ENCODE results near the gene LYST.

The LYST gene

DNA sequence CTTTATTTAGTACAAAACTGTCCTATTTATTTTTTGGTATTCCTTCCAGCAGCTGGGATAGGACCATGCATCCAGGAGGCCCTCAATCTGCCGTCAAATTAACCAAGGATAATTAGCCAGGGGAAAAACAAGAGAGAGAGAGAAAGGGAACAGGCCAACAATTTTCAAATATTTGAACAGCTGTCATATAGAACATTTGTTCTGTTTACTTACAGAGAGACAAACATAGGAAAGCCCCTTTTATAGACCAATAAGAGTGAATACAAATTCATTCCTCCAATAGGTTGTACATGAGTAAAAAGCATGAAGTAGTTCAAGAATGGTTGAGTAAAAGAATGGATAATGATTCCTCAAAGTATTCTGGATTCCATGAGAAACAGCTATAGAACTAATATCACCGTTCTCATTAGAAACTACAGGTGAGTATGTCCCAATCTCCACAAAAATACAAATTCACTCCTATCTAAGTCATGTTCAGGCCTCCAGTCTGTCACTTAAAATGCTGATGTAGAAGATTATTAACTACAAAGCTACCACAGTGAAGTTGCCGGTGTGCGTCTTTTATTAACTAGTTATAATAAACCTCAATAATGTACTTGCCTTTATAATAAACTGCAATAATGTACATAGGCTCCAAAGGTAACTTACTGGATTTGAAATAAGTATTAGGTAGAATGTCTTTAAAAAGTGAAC is 152.4 kb downstream of the LYST start:
- TF ChIP-seq, protein P1, sequence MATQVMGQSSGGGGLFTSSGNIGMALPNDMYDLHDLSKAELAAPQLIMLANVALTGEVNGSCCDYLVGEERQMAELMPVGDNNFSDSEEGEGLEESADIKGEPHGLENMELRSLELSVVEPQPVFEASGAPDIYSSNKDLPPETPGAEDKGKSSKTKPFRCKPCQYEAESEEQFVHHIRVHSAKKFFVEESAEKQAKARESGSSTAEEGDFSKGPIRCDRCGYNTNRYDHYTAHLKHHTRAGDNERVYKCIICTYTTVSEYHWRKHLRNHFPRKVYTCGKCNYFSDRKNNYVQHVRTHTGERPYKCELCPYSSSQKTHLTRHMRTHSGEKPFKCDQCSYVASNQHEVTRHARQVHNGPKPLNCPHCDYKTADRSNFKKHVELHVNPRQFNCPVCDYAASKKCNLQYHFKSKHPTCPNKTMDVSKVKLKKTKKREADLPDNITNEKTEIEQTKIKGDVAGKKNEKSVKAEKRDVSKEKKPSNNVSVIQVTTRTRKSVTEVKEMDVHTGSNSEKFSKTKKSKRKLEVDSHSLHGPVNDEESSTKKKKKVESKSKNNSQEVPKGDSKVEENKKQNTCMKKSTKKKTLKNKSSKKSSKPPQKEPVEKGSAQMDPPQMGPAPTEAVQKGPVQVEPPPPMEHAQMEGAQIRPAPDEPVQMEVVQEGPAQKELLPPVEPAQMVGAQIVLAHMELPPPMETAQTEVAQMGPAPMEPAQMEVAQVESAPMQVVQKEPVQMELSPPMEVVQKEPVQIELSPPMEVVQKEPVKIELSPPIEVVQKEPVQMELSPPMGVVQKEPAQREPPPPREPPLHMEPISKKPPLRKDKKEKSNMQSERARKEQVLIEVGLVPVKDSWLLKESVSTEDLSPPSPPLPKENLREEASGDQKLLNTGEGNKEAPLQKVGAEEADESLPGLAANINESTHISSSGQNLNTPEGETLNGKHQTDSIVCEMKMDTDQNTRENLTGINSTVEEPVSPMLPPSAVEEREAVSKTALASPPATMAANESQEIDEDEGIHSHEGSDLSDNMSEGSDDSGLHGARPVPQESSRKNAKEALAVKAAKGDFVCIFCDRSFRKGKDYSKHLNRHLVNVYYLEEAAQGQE (IDR thresholded peaks at IDR 0.05; ENCODE audit: insufficient read depth in 1 of 2, low read depth in 2 of 2, low read length in 2 of 2) = no peak
- TF ChIP-seq SIN3A (IDR thresholded peaks at IDR 0.05; ENCODE audit: borderline replicate concordance, insufficient read depth, low read length) (no peak), POLR2AphosphoS5 (IDR thresholded peaks at IDR 0.05; ENCODE audit: low read depth, low read length) (no peak), FOXP2 (optimal IDR thresholded peaks at IDR 0.05; ENCODE audit: borderline replicate concordance, extremely low read depth, extremely low read length, insufficient read depth) (no peak), TAF1 (IDR thresholded peaks at IDR 0.05; ENCODE audit: borderline replicate concordance, insufficient read depth, low read length) (no peak)

DNA sequence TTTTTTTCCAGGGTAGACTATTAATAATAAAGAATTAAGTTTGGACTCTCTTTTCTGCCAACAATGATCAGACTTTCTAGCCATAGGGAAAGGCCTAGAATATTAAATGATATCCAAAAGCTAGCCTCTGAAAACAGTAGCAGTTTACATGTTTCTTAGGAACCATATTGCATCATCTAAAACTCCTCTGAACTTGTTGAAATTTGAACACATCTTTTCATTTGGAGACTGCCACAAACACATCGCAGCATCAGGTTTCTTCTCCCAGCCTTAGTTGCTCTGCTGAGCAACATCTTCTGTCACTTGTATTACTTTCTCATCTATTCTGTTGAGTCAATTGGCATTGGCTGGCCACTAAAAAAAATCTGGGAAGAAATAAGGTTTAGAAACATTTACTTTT is 153.9 kb downstream of the LYST start:
- no peak for TF ChIP-seq TAF1 (IDR thresholded peaks at IDR 0.05; ENCODE audit: borderline replicate concordance, insufficient read depth, low read length)
- TF ChIP-seq FOXP2 (optimal IDR thresholded peaks at IDR 0.05; ENCODE audit: borderline replicate concordance, extremely low read depth, extremely low read length, insufficient read depth) = no peak
- no peak for TF ChIP-seq SIN3A (IDR thresholded peaks at IDR 0.05; ENCODE audit: borderline replicate concordance, insufficient read depth, low read length)
- no peak for TF ChIP-seq POLR2AphosphoS5 (IDR thresholded peaks at IDR 0.05; ENCODE audit: low read depth, low read length)
- TF ChIP-seq, protein P1 (IDR thresholded peaks at IDR 0.05; ENCODE audit: insufficient read depth in 1 of 2, low read depth in 2 of 2, low read length in 2 of 2) = no peak

DNA sequence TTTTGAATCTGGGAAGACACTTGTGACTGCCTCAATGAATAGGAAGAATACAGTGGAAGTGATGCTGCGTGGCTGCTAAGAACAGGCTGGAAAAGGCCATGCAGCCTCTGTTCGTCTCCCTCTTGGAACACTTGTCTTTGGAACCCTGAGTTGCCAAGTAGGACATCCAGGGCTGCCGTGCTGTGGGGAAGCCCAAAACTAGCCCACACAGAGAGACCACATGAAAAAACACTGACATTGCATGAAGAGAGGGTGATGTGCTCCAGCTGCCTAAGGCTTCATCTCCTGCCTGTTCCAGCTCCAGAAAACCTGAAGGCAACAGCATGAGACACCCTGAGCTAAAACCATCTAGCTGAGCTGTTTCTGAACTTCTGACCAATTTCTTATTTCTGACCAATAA is 156.0 kb downstream of the LYST start:
- no peak for TF ChIP-seq FOXP2 (optimal IDR thresholded peaks at IDR 0.05; ENCODE audit: borderline replicate concordance, extremely low read depth, extremely low read length, insufficient read depth)
- TF ChIP-seq POLR2AphosphoS5 (IDR thresholded peaks at IDR 0.05; ENCODE audit: low read depth, low read length) = no peak
- no peak for TF ChIP-seq SIN3A (IDR thresholded peaks at IDR 0.05; ENCODE audit: borderline replicate concordance, insufficient read depth, low read length)
- TF ChIP-seq, protein P1 (IDR thresholded peaks at IDR 0.05; ENCODE audit: insufficient read depth in 1 of 2, low read depth in 2 of 2, low read length in 2 of 2) = no peak
- no peak for TF ChIP-seq TAF1 (IDR thresholded peaks at IDR 0.05; ENCODE audit: borderline replicate concordance, insufficient read depth, low read length)

DNA sequence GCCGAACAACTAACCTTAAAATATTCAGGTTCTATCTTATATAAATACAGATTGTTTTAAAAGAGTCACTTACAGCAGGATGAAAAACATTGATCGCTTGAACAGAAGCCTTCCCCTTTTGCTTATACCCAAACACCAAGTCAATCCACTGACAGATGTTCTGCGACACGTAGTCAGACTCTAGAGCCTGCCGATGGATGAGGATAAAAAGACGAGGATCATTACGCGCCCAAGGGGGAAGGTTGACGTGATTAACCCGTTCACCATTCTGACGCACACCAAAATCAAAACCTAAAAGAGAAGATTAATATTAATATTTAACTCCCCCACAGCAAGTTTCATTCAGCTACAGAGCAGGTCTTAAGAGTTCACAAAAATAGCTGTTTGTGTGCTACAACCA is 157.7 kb downstream of the LYST start:
- TF ChIP-seq FOXP2 (optimal IDR thresholded peaks at IDR 0.05; ENCODE audit: borderline replicate concordance, extremely low read depth, extremely low read length, insufficient read depth) (no peak), SIN3A (IDR thresholded peaks at IDR 0.05; ENCODE audit: borderline replicate concordance, insufficient read depth, low read length) (no peak)
- TF ChIP-seq, protein P1 (IDR thresholded peaks at IDR 0.05; ENCODE audit: insufficient read depth in 1 of 2, low read depth in 2 of 2, low read length in 2 of 2) = no peak

All from PFSK-1 (cell line).